Cortex of kidney (tissue), 1 donor: ENCODE data around the gene ACSS1.

Source experiments
- DNase-seq: peaks from one replicate; lab custom pipeline; 2025; lab: John Stamatoyannopoulos, UW

ACSS1 gene

DNA sequence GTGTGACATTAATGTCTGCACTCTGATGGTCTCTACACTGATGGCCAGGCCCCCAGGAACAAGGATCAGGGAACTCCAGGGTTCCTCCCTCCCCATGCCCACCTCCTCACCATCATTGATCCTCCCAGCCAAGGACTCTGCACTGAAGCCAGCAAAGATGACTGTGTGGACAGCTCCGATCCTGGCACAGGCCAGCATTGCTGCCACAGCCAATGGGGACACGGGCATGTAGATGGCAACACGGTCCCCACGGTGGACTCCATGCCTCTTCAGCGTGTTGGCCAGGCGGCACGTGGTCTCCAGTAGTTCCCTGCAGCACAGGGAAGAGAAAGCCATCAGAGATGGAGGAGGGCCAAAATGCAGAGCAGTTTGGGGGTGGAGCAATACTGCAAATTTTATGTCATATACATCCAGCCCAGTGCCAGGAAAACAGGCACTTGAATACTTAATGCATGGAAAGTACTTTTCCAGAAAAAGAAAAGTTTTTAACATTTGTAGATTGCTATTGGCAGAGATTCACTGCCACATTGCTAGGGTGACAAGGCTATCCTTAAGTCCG, 27.2 kb downstream of the ACSS1 start:
- DNase-seq, result no peak

DNA sequence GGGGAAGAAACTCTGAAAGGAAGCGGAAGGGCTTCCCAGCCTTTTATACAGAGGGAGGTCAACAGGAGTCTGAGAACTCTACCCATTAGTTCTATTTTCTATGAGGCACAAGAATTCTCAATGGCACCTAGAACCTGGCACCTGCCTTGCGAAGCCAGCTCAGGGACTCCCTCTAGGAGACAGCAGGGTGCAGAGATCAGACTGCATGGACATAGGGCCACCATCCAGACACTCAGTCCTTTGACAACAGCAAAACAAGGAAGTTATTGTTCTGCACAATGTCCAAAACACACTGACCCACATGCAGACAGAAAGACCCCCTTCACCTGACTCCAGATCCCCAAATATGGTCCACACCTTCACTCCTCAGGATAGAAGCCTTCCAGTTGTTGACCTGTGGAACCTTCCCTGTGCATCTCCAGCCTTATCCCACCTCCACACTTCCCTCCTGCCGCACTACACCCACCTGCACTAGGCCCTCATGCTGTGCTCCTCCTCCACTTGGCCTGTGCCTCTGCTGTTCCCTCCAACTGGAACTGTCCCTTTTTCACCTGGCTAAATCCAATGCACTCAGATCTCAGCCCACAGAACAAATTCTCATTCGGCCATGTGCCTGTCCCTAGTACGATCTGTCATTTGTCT, 27.8 kb downstream of the ACSS1 start:
- no peak for DNase-seq

DNA sequence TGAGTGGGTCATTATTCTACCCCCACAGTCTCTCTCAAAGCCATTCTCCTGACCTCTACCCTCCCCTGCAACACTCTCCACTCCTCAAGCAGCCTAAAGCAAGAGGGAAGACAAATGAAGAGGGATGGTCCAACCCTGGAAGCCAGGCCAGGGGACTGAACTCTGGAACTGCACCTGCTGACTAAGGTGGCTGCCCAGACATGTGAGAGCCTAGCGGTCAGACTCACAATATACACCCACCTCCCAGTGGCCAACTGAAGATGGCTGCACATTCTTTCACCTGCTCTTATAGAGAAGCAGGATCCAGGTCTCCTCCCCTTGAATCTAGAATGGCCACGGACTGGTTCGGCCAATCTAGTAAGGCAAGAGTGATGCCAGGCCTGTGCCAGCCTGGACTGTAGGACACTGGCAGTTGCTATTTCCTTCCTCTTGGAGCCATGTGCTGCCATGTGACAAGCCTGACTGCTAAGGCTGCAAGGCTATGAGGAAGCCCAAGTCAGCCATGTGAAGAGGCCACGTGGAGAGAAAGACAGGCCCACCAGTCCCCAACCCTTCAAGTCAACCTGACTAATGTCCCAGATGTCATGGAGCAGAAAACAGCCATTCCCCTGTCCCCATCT, 31.8 kb downstream of the ACSS1 start:
- no peak for DNase-seq

DNA sequence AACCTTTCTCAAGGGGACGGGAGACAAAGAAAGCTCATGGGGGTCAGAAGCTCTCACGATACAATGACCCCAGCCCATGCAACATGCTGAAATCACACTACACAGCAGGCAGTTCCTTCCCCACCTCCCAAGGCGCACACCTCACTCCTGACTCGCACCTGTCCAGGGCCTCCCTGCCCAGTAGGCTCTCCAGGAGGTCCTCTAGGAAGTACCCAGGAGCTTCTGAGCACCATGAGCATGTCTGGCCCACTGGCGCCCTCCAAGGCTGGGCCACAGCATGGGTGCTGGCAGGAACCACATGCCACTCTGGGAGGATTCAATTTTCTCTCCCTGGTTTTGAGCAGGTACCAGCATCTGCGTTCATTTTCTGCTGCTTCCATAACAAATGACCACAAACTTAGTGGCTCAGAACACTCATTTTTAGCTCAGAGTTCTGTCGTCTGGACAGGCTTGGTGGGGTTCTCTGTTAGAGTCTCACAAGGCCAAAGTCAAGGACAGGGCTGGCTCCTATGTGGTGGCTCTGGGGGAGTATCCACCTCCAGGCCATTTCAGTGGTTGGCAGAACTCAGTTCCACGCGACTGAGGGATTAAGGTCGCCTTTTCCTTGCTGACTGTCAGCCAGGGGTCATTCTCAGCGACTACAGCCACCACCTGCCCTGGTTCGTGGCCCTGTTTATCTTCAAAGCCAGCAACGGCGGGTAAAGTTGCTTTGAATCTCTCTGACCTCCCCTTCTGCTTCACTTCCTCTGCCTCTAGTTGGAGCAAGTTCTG, 32.7 kb downstream of the ACSS1 start:
- no peak for DNase-seq

DNA sequence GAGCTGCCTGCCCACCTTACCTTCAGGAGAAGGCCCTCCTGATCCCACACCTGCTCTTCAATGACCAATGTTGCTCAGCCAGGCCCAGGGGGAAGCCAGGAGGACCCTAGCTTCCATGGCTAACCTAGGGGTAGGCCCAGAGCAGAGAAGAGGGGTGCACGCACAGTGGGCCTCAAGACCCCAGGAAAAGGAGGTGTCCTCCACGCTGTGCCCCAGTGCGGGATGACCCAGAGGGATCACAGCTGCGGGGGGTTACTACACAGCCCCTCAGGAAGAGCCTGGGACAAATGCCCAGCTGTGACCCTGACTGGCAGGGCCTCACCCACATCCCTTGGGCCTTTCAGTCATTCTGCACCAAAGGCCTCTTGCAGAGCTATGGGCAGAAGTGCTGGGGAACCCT, 33.8 kb downstream of the ACSS1 start:
- DNase-seq, result no peak

DNA sequence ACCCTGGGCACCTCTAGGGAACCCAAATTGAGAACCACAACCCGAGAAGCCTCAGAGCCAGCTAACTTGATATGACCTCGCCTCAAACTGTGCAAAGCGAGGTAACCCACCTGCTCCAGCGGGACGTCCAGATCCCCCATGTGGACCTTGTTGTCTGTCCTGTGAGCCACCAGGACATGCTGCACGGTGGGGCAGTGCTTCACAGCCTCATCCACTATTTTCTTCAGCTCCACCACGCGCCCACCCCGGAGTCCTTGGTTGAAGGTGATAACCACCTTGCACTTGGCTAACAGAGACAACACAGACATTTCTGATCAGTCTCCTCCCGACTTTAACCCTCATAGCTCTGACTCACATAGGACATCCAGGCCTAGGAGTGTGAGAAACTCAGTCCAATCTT, 34.6 kb downstream of the ACSS1 start:
- no peak for DNase-seq

DNA sequence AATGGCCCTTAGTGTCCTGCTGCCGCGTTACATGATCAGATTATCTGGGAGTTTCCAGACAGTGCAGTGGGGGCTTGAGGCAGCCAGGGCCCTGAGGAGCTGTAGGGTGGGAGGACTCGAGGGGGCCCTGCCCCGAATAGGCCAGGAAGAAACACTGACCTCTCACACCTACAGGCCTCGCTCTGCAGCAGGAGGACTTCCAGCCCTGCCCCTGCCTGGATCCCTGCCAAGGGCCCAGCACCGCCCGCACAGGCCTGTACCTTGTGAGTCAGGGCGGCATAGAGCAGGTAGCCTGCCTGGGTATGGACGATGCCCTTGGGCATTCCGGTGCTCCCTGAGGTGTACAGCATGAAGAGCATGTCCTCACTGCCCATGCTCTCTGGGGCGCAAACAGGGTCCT, 35.3 kb downstream of the ACSS1 start:
- no peak for DNase-seq

DNA sequence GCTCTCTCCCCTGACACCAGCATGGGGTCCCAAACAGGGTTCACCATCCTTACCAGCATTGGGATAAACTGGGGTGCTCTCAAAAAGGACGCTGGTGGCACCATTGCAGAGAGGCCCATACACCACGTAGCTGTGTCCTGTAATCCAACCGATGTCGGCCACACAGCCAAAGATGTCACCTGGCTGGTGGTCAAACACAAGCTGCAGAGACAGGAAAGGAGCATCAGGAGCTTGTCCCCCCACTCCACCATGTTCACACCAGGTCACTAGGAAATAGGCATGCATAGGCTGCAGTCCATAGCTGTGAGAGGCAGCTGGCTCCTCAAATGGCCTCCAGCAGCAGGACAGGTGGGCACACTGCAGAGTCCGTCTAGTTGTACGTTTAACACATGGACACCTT, 36.6 kb downstream of the ACSS1 start:
- DNase-seq, result no peak

DNA sequence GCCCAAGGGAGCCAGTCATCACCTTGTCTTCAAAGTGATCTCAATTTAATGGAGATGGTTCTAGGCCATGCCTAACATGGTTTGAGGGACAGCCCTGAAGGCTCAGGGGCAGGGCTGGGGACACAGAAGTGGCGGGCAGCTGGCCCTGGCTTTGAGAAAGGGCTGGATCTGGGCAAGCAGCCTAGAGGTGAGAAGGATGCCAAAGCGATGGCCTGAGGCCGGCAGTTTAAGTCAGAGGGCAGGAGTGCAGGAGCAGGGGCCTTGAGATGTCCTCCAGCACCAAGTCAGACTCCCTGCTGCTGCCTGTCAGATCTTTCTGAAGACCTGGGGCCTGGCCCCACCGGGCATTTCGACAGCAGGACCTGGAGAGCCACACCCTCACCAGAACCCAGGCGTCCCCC, 37.0 kb downstream of the ACSS1 start:
- no peak for DNase-seq

DNA sequence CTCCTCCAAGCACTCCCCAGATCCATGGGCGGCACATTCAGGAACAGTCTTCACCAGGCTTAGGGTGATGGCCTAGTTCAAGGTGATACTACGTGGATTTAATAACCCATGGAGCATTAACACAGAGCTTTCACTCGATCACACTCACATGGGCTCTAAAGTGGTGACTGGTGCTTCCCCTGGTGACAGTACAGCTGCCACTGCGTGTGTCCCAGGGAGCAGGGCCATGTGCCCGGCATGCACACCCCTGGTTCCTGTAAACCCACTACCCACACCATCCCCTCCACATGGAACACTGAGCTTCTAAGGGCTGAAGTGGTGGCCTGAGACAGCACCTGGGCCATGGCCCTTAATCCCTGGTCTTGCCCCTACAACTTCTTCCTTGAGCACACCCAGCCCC, 37.6 kb downstream of the ACSS1 start:
- DNase-seq, result no peak

DNA sequence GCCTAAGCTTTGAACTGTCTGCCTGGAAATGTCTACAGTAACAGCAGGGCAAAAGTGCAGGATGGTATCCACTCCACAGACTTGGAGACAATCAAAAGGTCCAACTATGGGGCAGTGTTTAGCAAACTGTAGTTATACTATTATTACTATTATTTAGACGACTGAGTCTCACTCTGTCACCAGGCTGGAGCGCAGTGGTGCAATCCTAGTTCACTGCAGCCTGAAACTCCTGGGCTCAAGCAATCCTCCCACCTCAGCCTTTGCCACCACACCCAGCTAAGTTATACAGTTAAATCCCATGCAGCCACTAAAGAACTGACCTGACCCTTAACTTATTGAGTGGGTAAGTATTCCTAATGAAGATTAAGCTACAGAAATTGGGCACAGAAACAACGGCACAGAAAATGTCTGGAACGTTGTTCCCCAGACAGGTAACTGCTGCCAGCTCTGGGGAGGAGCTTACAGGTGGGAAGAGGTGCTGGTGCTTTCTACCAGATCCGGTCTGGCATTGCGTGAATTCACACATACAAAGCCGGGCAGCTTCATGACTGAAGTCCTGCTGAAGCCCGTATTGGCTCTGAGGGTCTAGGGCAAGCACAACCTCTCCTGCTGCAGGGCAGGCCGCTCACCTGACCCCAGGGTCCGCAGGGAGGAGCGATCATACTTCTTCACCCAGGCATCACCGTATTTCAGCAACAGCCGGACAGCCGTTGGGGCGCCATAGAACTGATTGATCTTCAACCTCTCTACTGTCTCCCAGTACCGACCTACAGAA, 38.4 kb downstream of the ACSS1 start:
- DNase-seq, result no peak

DNA sequence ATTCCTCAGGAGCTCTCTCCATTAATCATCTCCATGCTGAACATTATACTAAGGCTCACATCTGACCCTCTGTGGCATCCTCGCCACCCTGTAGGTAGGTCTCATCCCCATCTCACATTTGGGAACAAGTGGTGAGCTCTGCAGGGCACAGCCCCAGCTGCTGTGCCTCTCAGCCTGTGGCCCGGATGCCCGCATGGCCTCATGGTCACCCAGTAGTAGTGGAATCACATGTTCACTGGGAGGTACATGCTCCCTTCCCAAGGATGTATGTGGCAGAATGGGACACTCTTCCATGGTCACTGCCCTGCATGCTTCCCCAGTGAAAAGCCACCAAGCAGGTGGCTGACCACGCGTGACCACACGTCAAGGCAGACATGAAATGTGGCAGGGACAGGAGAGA, 39.1 kb downstream of the ACSS1 start:
- no peak for DNase-seq

DNA sequence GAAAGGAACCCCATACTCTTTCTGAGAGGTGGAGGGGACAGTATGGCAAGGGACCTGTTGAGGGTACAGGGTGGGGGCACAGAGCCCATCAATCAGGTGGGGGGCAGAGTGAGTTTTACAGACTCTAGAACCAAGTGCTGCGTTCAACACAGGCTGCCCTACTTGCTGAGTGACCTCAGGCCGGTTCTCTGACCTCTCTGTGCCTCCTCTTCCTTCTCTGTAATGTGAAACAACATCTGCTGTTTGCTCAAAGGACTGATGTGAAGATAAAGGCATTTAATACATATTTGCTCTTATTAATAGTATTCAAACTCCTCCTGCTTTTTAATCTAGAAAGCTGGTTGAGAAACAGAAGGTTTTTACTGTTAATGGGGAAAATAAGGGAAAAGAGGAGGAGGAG, 39.5 kb downstream of the ACSS1 start:
- DNase-seq, result no peak

DNA sequence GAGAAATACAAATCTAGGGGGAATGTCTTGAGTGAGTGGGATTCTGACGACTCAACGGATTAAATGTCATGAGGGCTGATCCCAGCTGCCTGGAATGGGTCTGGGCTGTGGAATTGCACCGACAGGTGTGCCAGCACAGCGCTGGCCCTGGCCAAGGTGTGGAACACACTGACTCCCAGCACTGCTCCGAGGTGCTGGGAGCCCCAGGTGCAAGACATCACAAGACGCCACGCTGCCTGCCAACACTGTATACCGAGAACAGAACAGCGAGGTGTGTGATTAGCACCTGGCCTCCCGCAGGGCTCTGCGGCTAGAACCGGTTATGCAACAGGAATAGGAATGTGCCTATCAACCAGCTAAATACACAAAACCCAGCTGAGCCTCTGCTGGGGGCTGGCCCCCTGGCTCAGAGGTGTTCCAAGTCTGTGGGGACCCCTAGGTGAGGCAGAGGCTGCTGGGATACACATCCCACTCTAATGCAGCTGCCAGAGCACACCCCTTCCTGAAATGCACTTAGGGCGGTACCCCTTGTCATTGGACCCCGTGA, 40.6 kb downstream of the ACSS1 start:
- no peak for DNase-seq

DNA sequence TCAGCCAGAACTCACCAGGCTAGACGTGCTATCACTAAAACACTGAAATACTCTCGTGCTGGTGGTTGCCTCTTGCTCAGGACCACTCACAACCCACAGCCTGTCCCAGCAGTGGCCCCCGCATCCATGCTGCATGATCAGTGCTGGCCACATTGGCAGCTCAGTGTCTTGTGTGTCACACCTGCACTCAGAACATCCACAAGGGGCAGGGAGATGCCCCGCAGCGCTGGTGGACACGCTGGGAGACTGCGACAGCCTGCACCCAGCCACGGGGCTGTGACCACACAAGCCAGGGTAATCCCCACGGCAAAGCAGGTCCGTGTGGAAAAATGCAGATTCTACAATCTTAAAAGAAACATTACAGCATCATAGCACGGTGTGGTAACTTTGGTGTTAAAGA, 41.5 kb downstream of the ACSS1 start:
- DNase-seq, result no peak

DNA sequence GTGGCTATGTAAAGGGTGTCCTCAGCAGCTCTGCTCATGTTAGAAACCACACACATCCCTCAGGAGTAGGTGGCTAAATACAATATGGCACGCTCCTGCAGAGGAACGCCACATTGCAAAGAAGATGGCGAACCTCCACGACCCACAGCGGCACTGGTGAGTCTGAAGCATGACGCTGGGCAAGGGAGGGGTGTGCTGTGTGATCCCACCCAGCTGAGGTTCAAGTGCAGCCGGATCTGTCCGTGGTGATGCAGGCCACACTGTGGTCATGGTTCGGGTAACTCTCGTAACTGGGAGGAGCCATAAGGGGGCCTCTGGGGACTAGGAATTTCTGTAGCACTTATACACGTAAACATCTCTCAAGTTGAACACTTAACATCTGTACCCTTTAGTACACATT, 42.0 kb downstream of the ACSS1 start:
- no peak for DNase-seq

DNA sequence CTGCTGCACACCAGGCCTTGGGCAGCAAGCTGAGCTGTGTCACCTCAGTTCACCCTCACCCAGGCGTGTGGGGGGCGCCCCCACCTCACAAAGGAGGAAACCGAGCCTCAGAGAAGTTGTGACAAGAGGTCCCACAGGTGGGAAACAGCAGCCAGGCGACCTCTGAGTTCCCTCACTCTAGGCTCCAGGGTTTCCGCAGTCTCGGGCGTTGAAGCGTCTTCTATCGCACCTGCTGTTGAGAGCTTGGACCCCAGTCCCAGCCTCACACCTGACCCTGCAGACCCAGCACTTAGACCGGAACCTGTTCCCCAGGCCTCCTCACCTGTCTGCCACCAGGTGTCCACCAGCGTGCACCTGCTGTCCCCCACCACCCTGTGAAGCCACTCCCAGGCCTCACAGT, 43.1 kb downstream of the ACSS1 start:
- no peak for DNase-seq

DNA sequence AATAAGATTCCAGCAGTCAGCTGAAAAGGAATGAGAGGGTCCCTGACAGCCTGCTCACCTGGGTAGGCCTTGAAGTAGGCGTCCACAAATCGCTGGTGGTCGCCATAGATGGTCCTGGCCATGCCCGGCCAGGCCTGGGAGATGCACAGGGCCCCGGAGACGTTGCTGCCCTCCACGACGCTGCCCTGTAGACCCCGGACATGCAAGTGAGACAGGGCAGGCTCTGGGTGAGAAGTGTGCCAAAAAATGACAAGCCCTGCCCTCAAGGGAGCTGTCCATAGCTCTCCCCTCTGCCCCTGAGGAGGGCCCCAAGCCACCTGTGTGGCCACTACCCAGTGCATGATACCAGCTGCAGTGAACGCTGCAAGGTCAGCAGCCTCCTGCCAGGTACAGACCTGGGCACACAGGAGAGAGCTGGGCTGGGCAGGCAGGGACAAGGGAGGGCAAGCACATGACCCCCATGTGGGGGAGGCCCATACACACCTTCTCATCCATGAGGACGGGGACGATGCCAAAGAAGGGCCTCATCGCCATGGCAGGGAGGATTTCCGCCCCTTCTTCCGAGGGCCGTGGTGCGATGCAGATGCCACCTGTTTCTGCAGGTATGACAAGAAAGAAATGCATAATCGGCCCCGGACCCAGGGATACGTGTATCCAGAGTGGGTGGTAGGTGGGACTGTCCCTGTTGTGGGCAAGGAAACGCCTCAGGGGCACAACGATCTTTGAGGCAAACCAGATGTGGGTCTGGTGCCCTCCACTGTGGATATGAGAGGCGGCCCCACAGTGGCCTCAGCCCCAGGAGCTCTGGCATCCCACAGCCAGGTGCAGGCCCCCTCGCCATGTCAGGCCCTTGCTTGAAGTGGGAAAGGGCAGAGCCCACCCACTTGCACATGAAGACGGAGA, 44.2 kb downstream of the ACSS1 start:
- DNase-seq, result no peak

DNA sequence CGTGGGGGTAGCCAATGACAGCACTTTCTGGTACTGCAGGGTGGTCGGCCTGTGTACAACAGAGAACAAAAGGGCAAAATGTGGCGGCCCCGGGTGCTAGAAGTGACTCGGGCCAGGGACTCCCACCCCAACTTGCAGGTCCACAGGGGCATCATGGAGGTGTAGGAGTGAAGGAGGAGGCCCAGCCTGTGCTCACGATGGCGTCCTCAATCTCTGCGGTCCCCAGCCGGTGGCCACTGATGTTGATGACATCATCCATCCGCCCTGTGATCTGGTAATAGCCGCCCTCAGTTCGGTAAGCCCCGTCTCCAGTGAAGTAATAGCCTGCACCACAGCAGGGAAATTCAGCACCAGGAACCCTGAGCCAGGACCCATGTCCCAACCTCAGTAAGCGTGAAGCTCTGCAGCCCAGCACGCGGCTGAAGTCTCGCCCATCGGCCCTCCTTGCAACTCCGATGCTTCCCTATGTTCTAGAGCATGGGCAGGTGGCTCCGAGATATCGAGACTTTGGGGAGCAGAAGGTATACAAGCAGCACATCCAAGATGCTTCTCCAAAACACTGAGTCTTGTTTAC, 45.2 kb downstream of the ACSS1 start:
- no peak for DNase-seq

DNA sequence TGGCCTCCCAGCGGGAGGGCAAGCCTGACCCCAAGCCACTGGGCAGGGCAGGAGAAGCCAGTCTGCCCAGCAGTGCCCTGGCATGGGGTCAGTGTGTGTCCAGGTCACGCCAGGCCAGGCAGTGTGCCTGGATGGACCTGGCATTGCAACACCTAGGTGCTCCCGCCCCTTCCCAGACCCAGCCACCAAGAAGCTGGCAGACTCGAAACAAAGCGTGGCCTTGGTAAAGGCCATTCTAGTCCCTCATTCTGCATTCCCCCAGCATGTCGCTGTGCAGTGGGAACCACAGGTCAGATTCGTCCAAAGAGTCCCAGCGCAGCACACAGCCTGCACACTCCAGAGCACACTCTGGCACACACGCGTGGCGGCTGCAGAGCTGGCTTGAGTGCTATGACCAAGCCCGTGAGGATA, 46.1 kb downstream of the ACSS1 start:
- DNase-seq, result no peak

DNA sequence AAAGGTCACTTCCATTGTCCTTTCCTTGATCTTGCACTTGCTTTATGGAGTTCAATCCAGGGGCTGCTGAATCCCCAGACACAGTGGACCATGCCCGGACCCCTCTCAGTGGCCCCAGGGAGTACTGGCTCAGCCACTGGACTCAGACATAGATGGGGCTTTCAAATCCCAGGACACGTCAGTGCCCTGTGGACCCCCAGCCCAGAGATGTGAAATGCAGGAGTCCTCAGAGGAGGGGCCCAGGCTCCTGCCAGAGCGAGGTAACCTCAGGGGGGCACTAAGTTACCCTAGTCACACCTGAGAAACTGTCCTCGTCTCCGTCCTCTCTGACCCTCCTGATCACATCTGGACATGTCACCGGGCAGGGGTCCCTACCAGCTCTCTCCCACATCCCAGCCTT, 46.7 kb downstream of the ACSS1 start:
- no peak for DNase-seq
